Neutrophil (primary cell): Measurements from ENCODE around the gene IPPK.

Source experiments
- H3K27ac ChIP-seq: fragments of 200-600 bp; sonication (generic); 2 replicates; pipeline ENCODE4 v1.5.1; 2016; ENCODE audit warnings: mild to moderate bottlenecking, moderate library complexity
- H3K27me3 ChIP-seq: fragments of 200-600 bp; sonication (generic); 2 replicates; pipeline ENCODE4 v1.6.0; 2016; ENCODE audit warnings: mild to moderate bottlenecking
- H3K36me3 ChIP-seq: fragments of 200-600 bp; sonication (generic); 2 replicates; pipeline ENCODE4 v1.5.1; 2017
- H3K4me1 ChIP-seq, 2 experiments: fragments of 200-600 bp in 1 of 2; sonication (generic) in 1 of 2; 1 replicate in 1 of 2; 2 replicates in 1 of 2; pipeline versions ENCODE4 v1.5.1 to v1.6.1; 2013 to 2016; ENCODE audit warnings: low read depth in 1 of 2, low read length in 1 of 2, mild to moderate bottlenecking in 1 of 2, moderate library complexity in 1 of 2; ENCODE audit not compliant: control insufficient read depth in 1 of 2, insufficient read depth in 1 of 2
- H3K4me3 ChIP-seq, 2 experiments: fragments of 200-600 bp in 1 of 2; sonication (generic) in 1 of 2; 1 replicate in 1 of 2; 2 replicates in 1 of 2; pipeline ENCODE4 v1.5.1; 2013 to 2016; ENCODE audit warnings: low read depth in 1 of 2, low read length in 1 of 2, mild to moderate bottlenecking in 1 of 2, moderate library complexity in 1 of 2
- H3K9me3 ChIP-seq: fragments of 200-600 bp; sonication (generic); 2 replicates; pipeline ENCODE4 v1.5.1; 2016
- TF ChIP-seq, protein P1 (sequence below): fragments of 200-600 bp; sonication (generic); IDR thresholded peaks from 2 replicates; pipeline ENCODE4 v1.5.1; 2016; ENCODE audit warnings: antibody characterized with exemption

IPPK gene

DNA sequence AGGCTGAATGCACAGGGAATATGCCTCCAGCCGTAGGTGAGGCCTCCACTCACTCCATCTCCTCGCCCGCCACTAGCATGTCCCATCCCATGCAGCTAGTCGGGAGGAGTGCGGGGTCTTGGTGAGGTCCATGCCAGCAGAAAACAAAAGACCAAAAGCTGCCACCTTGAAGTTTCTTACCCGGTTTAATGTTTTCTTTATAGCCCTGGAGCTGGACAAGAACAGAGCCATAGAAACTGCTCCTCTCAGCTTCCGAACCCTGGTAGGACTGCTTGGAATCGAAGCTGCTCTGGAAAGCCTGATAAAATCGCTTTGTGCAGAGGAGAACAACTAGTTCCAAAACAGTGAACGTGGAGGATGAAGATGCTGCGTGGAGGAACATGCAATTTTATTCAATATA lies 57.1 kb downstream of the IPPK start:
- no peak overlapping the region for H3K27ac ChIP-seq
- TF ChIP-seq, protein P1, sequence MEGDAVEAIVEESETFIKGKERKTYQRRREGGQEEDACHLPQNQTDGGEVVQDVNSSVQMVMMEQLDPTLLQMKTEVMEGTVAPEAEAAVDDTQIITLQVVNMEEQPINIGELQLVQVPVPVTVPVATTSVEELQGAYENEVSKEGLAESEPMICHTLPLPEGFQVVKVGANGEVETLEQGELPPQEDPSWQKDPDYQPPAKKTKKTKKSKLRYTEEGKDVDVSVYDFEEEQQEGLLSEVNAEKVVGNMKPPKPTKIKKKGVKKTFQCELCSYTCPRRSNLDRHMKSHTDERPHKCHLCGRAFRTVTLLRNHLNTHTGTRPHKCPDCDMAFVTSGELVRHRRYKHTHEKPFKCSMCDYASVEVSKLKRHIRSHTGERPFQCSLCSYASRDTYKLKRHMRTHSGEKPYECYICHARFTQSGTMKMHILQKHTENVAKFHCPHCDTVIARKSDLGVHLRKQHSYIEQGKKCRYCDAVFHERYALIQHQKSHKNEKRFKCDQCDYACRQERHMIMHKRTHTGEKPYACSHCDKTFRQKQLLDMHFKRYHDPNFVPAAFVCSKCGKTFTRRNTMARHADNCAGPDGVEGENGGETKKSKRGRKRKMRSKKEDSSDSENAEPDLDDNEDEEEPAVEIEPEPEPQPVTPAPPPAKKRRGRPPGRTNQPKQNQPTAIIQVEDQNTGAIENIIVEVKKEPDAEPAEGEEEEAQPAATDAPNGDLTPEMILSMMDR = no peak
- H3K9me3 ChIP-seq = no peaks in the 10 kb centered on the region
- no peak overlapping the region for H3K4me3 ChIP-seq
- no peaks in the 10 kb centered on the region for H3K4me1 ChIP-seq
- H3K27me3 ChIP-seq = no peaks in the 10 kb centered on the region
- H3K36me3 ChIP-seq = peaks cover 74% of the 10 kb centered on the region

DNA sequence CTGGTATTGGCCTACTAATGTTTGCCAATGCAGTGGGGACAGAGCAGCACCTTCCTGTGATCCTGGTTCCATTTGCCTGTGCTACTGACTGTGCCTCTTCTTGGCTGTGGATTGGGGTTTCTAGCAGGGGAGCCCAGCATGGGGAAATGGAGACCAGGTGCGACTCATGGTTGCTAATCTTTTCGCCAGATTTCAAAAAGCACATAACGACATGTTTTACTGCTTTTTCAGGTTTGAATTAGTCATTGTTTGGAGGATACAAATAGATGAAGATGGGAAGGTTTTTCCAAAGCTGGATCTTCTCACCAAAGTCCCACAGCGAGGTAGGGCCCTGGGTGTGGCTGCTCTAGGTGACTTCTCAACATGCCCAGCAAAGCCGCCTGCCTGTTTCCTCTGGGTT lies 57.6 kb downstream of the IPPK start:
- Histone ChIP-seq H3K27me3 (no peaks in the 10 kb centered on the region), H3K4me1 (no peaks in the 10 kb centered on the region), H3K27ac (no peak overlapping the region), H3K36me3 (peaks cover 68% of the 10 kb centered on the region), H3K9me3 (no peaks in the 10 kb centered on the region), H3K4me3 (no peak overlapping the region)
- TF ChIP-seq, protein P1 = no peak

DNA sequence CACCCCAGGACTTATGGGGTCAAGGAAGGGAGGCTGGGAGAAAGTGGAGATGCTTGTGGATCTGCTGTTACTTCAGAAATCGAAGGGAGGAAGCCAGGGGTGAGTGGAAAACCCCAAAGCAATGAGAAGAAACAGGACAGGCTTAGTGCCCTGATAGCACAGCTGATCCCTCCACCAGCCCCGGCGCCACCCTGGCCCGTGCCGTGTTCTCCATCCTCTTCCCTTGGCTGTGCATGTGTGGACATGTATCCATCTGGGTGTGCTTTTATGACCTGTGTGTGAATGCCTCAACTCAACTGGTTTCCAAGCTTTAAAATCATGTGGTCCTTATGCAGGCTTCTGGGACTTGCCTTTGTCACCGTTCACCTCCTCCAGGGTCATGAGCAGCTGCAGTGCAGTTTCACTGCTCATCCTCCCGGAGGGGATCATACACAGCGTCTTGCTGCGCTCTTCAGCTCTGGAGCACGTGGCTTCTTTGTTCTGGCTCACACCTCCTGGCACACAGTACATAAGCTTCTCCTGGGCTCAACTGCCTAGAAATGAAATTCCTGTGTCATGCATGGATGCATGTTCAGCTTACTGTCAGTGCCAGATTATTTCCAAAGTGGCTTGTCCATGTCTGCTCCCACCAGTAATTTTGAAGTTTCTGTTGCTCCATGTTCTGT lies 58.2 kb downstream of the IPPK start:
- peaks cover 63% of the 10 kb centered on the region for H3K36me3 ChIP-seq
- H3K27ac ChIP-seq = no peak overlapping the region

DNA sequence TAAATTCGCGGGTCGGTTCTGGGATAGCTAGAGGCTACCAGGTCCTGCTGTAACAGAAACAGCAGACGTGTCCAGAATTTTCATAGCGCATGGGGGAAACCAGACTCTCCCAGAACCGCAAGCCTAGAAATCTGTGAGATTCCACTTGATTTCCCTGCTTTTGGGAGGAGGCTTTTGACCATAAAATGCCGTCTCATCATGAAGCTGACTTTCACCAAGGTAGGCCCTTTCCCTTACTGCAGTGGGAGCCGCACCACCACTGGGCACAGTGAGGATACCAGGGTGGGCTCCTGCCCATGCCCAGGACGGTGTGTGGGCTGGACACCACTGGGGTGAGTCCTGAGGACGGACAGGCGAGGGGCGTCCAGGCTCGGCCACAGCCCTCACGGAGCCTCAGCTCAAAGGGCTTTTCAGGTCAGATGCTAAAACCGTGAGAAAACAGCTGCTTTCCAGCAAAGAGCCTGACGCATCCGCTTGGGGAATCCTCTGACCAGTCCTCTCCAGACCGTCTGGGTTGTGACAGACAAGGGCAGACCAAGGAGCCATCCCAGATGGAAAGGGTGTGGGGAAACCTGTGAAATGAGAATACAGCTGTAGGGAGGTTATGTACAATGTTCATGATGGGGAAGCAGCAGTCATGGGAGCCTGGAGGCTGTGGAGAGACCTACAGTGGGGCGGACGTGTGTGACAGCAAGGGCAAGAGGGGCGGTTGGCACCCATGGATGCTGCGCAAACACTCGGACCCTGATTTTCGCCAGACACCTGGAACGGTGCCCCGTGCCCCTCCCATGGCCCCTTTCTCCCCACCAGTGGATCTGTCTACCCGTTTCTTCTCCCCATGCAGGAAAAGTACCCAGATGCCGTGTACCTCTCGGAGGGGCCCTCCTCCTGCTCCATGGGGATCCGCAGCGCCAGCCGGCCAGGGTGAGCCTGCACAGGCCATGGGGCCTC lies 59.2 kb downstream of the IPPK start:
- TF ChIP-seq, protein P1 = no peak
- no peaks in the 10 kb centered on the region for H3K4me1 ChIP-seq
- H3K27me3 ChIP-seq = no peaks in the 10 kb centered on the region
- H3K9me3 ChIP-seq = no peaks in the 10 kb centered on the region
- H3K36me3 ChIP-seq = peaks cover 53% of the 10 kb centered on the region
- H3K4me3 ChIP-seq = no peak overlapping the region
- H3K27ac ChIP-seq = no peak overlapping the region

More for the DNA sequence above, 58.2 kb downstream of the IPPK start:
- Histone ChIP-seq H3K4me1 (no peaks in the 10 kb centered on the region), H3K27me3 (no peaks in the 10 kb centered on the region), H3K9me3 (no peaks in the 10 kb centered on the region), H3K4me3 (no peak overlapping the region)
- TF ChIP-seq, protein P1 = no peak

DNA sequence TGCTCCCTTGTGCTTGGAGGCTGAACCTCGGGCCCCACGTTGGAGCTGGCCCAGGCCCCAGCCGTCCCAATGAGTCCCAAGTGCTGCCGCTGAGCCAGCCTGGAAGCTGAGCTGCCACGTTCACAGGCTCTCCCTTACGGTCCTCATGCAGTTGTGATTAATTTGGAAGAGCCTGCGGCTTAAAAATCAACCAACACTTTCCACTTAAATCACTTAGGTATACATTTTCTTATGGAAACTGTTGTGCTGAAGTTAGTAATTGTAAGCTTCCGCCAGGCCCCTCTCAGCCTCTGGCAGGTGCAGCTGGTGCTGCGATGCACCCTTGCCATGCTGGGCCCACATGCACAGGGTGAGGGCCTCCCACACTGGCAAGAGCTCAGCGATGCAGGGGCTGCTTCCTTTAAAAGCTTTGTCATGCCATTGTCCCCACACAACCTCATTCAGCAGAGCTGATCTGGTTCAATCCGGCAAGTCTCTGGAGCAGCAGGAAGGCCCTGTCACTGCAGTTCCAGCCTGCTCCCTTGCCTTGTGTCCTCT lies 61.0 kb downstream of the IPPK start:
- no peak overlapping the region for H3K27ac ChIP-seq
- TF ChIP-seq, protein P1 = no peak
- H3K4me1 ChIP-seq = no peaks in the 10 kb centered on the region
- H3K27me3 ChIP-seq = no peaks in the 10 kb centered on the region
- H3K36me3 ChIP-seq = peaks cover 35% of the 10 kb centered on the region
- H3K4me3 ChIP-seq = no peak overlapping the region
- no peaks in the 10 kb centered on the region for H3K9me3 ChIP-seq
